Measurements from ENCODE around the gene NOXO1.
A peak's percentile ranks its signal among the peaks of the same experiment; 100 is the strongest.
"Not testable (repeated sequence)": the region's sequence is repeated elsewhere in the genome, so short reads cannot be mapped to it uniquely, and the experiment has no call there.

NOXO1 gene

GRCh38 chr16:1978476-1979120, 2.7 kb downstream of the NOXO1 start:
- DNase-seq, result no peak

DNA sequence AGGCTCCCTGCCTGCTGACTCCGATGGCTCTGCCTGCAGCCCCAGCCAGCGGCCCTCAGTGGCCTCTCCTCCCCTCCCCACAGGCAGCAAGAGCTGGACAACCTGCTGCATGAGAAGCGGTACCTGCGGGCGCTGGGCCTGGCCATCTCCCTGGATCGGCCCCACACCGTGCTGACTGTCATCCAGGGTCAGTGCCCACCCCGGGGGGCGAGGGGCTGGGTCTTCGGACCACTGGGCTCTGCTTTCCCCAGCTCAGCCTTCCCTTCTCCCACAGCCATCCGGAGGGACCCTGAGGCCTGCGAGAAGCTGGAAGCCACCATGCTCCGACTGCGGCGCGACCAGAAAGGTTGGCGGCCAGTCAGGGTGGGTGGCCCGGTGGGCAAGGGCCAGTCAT, 3.4 kb downstream of the NOXO1 start:
- DNase-seq, result no peak

GRCh38 chr16:1976951-1977874, 4.1 kb downstream of the NOXO1 start:
- no peak for DNase-seq

DNA sequence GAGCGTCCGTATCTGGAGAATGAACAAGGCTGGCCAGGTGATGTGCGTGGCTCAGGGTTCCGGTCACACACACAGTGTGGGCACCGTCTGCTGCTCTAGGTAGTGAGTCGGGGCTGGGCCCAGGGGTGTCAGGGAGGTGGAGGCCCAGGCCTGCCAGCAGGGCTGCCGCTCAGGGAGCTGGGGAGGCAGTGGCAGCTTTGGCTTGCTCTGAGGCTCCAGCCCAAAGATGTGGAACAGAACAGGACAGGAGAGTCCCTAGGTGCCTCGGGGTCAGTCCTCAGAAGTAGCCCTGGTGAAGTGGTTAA, 5.1 kb downstream of the NOXO1 start:
- no peak for DNase-seq

DNA sequence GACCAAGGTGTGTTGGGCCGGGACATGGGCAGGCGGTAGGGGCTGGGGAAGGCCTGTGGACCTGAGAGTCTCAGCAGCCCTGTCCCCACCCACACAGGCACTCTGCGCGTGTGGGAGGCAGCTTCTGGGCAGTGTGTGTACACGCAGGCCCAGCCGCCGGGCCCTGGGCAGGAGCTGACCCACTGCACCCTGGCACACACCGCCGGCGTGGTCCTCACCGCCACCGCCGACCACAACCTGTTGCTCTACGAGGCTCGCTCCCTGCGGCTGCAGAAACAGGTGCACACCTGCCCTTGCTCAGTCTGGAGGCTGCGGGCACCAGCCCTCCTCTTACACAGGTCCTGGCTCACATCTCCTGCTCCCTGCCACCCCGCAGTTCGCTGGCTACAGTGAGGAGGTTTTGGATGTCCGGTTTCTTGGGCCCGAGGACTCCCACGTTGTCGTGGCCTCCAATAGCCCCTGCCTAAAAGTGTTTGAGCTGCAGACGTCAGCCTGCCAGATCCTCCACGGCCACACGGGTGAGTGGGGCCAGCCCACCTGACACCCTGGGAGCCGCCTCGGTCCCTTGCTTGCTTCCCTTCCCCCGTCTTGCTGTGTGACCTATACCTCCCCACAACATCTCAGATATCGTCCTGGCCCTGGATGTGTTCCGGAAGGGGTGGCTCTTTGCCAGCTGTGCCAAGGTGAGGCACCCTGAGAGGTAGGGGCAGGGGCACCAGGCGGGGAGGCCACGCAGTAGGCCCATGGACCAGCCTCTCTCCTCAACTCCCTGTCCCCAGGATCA, 5.6 kb downstream of the NOXO1 start:
- no peak for DNase-seq

GRCh38 chr16:1974157-1975070, 6.9 kb downstream of the NOXO1 start:
- DNase-seq, result no peak

DNA sequence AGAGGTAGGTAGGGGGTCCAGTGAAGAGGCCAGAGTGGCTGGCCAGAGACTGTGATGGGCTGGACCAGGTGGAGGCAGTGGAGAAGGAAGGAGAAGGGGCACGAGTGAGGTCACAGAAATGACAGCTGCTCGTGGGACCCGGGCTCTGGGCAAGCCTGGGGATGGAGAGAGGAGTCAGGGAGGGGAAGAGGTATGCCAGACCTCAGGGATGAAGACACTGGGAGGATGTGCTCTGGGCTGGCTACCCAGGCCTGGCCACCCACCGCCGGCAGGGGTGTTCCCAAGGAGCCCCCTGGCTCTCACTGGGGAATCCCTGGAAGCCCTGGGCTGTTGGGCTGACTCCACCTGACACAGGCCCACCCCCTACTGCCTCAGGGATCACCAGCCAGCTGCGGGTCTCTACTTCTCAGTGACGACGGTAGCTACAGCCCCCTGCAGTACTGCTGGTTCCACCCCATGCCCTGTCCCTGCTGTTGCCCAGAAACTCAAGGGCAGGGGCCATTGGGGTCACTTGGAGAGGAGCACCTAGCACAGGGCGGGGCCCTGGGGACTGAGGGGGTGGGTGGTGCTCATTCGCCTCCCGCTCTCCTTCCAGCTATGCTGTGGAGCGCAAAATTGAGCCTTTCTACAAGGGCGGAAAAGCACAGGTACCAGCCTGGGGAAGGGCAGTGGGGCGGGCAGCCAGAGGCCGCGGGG, 7.7 kb downstream of the NOXO1 start:
- DNase-seq, result no peak

- no peak for DNase-seq
Measured at GRCh38 chr16:1972490-1972877, 8.8 kb downstream of the NOXO1 start.

- DNase-seq, result peak; percentile 57
Measured at GRCh38 chr16:1971796-1972489, 9.3 kb downstream of the NOXO1 start, which contains the start of gene TBL3. TBL3 (plus strand) TSS chr16:1972053; CDS start chr16:1972165, 112 bp downstream.

GRCh38 chr16:1968146-1968953, 12.9 kb downstream of the NOXO1 start:
- no peak for DNase-seq

- DNase-seq, result no peak
Measured at GRCh38 chr16:1966460-1966859, 14.8 kb downstream of the NOXO1 start, which contains the start of gene RNF151. RNF151 (plus strand) TSS chr16:1966856; CDS start chr16:1966882, 26 bp downstream.

GRCh38 chr16:1965396-1966001, 15.8 kb downstream of the NOXO1 start:
- DNase-seq, result no peak

DNA sequence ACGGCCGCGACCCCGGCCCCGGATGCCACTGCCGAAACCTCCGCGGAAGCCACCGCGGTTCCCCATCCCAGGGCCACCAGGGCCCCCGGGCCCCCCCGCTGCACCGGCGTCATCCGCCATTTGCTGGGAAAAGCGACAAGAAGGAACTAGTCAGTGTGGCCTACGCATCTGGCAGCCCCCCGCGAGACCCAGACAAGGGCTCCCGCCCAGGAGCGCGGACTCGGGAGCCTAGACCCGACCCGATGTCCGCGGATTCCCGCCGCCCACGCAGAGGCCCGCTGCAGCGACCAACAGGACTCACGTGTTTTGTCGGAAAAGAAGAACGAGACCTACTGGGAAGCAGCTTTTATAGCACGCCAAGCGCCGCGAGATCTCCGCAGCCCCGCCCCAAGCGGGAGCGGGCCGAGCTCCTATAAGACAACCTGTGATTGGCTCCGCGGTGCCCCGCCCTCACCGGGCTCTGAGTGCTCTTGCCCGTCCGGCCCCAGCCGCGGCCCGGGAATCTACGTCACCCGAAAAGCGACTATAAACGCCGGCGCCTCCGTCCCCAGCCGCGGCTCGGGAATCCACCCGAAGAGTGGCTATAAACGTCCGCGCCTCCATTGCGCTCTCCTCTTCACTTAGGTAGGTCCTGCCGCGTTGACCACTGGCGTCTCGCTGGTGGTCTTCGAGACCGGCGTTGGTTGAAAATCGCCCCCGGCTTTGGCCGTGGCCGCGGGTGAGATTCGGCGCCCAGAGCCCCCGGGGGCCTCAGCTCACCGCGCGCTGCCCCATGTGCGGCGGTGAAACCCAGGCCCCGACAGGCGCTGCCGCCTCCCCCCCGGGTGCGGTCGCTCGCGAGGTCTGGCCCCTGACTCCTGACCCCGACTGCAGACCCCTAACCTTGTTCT, 16.5 kb downstream of the NOXO1 start, which contains the start of gene RPS2:
TSS of gene RPS2 (minus strand) at position 321 of the 890 bp plus-strand sequence. CDS start at position 120, 201 bp downstream.
- DNase-seq, result peak; percentile 97

GRCh38 chr16:1963806-1964505, 17.3 kb downstream of the NOXO1 start:
- DNase-seq, result no peak

DNA sequence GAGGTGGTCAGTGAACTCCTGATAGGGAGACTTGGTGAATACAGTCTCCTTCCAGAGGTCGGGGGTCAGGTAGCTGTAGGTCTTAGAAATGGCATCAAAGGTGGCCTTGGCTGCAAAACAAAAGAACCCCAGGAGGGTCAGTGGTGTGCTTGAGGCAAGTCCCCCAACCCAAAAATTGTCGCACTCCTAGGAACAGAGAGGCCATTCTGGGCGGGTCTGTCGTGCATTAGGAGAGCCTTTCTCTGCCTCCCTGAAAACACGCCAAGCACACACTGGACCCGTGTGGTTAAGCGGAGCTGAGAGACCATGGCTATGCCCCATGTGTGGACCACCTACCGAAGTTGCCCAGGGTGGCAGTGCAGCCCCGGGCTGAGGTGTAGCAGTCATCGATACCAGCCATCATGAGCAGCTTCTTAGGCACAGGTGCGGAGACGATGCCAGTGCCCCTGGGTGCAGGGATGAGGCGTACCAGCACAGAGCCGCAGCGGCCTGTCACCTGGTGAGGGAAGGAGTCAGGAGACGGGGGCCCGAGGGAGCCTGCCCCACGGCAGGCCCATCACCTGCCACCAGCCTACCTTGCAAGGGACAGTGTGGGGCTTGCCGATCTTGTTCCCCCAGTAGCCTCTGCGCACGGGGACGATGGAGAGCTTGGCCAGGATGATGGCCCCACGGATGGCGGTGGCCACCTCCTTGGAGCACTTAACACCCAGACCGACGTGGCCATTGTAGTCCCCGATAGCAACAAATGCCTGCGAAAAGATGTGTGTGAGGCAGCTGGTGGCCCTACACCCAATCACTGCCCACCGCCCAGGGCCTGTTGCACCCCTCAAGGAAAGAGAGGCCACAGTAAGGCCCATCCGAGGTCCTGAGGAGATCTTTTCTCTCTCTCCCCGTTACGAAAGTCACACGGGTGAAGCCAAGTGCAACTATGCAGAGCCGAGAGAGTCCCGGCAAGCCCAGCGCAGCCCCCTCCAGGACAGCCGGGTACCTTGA, 18.8 kb downstream of the NOXO1 start:
- not testable (repeated sequence) for DNase-seq

GRCh38 chr16:1961651-1962067, 19.6 kb downstream of the NOXO1 start:
- no peak for DNase-seq
